HL-60 (cell line): ENCODE data around the gene ARMC10.

Experiments
- POLR2AphosphoS5 ChIP-seq: IDR thresholded peaks from 2 replicates; pipeline ENCODE4 v1.6.1; 2012; ENCODE audit warnings: low read depth
- TF ChIP-seq, protein P1 (sequence below): IDR thresholded peaks from one replicate; pipeline ENCODE4 v1.5.1; 2011; ENCODE audit warnings: low read length, control low read depth, inconsistent platforms; ENCODE audit not compliant: insufficient read depth

DNA sequence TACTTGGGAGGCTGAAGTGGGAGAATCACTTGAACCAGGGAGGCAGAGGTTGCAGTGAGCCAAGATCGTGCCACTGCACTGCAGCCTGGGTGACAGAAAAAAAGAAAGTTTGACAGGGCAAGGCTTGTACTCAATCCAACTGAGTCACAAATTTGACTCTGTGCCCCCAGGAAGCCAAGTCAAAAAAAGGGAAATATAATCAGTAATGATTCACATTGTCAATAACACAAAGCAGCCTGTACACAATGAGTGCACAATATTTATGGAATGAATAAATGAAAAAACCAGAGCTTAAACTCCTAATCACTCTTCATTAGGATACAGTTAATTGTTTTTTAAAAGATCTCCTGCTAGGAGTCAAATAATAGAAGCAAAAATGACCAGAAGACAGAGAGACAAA lies 67.6 kb downstream of the ARMC10 start:
- TF ChIP-seq POLR2AphosphoS5, result no peak
- TF ChIP-seq, protein P1, sequence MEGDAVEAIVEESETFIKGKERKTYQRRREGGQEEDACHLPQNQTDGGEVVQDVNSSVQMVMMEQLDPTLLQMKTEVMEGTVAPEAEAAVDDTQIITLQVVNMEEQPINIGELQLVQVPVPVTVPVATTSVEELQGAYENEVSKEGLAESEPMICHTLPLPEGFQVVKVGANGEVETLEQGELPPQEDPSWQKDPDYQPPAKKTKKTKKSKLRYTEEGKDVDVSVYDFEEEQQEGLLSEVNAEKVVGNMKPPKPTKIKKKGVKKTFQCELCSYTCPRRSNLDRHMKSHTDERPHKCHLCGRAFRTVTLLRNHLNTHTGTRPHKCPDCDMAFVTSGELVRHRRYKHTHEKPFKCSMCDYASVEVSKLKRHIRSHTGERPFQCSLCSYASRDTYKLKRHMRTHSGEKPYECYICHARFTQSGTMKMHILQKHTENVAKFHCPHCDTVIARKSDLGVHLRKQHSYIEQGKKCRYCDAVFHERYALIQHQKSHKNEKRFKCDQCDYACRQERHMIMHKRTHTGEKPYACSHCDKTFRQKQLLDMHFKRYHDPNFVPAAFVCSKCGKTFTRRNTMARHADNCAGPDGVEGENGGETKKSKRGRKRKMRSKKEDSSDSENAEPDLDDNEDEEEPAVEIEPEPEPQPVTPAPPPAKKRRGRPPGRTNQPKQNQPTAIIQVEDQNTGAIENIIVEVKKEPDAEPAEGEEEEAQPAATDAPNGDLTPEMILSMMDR, result no peak
